K562 (cell line): ENCODE results near the gene OR12D3. TPM values are rescaled to one million over a fixed set of nuclear protein-coding genes. Genes with fewer than 3 reads are reported as not detected.
A peak's percentile ranks its signal among the peaks of the same experiment; 100 is the strongest.

ENCODE experiments used
- ATAC-seq: fragments of 200-7000 bp; cut with Tn5 transposase; 3 replicates; pipeline ENCODE4 v1.9.1; 2020; ENCODE audit warnings: moderate library complexity
- BruUV-seq: library from RNA; stranded (reverse); fragments of 400-500 nt; replicated peaks from 2 replicates; lab custom pipeline; 2021; lab: Mats Ljungman, UMichigan
- CTCF ChIA-PET: fragments of 300-600 bp; formaldehyde crosslinking; extraction: SDS; loops from one replicate; lab custom pipeline; 2021; ENCODE audit warnings: low intra/inter-chr PET ratio; lab: Yijun Ruan, JAX
- POLR2A ChIA-PET: fragments of 300-600, 350-650 bp; sonication (Branson Sonifier 250); formaldehyde crosslinking; extraction: SDS; loops from one replicate; lab custom pipeline; 2021; ENCODE audit warnings: antibody characterized with exemption, inconsistent platforms; lab: Yijun Ruan, JAX
- DNase-seq, 4 experiments: peaks; one replicate each; pipeline versions ENCODE4 v3.0.0 to v3.0.0-alpha.2; 2011 to 2018; ENCODE audit warnings: low spot score in 3 of 4, mixed read lengths in 3 of 4; ENCODE audit errors: extremely low read depth in 1 of 4
- FAIRE-seq: peaks from 2 replicates; lab custom pipeline; 2011; peaks lifted over from hg19 to GRCh38; lab: Jason Lieb, UNC
- H2AFZ ChIP-seq: 2 replicates; pipeline ENCODE4 v1.6.0; 2011; ENCODE audit warnings: low read depth, low read length, control low read depth, inconsistent platforms
- H3K27ac ChIP-seq: fragments of 200-600 bp; 3 replicates; pipeline ENCODE4 v1.8.0; 2011; ENCODE audit warnings: low read depth, mild to moderate bottlenecking, control low read depth, inconsistent platforms, low read length, moderate library complexity, mixed read lengths; ENCODE audit errors: extremely low read depth
- H3K27me3 ChIP-seq, 2 experiments: fragments of 300-600 bp in 1 of 2; 2 replicates in 1 of 2; 3 replicates in 1 of 2; pipeline versions ENCODE4 v1.6.0 to v1.8.0; 2011; ENCODE audit warnings: inconsistent platforms in 2 of 2, low read length in 2 of 2, mild to moderate bottlenecking in 1 of 2, mixed read lengths in 1 of 2, moderate library complexity in 1 of 2; ENCODE audit not compliant: control insufficient read depth in 2 of 2, insufficient read depth in 2 of 2
- H3K36me3 ChIP-seq: fragments of 300-600 bp; 3 replicates; pipeline ENCODE4 v1.8.0; 2011; ENCODE audit warnings: mild to moderate bottlenecking, low read length, inconsistent platforms; ENCODE audit not compliant: control insufficient read depth, insufficient read depth
- H3K4me1 ChIP-seq, 2 experiments: fragments of 200-600 bp in 1 of 2; replicated peaks in 1 of 2; 2 replicates in 1 of 2; 3 replicates in 1 of 2; pipeline versions ENCODE4 v1.5.1 to v1.8.0; 2011; ENCODE audit warnings: inconsistent platforms in 2 of 2, low read length in 2 of 2, mild to moderate bottlenecking in 1 of 2, mixed read lengths in 1 of 2, moderate library complexity in 1 of 2; ENCODE audit not compliant: control insufficient read depth in 2 of 2, insufficient read depth in 2 of 2
- H3K4me2 ChIP-seq: 2 replicates; pipeline ENCODE4 v1.6.1; 2011; ENCODE audit warnings: low read length, control low read depth, inconsistent platforms, mixed read lengths; ENCODE audit not compliant: insufficient read depth
- H3K4me3 ChIP-seq: fragments of 200-600 bp; sonication (generic), shearing (Covaris generic); 2 replicates; pipeline ENCODE4 v1.5.1; 2016; ENCODE audit warnings: control low read depth, inconsistent platforms
- H3K79me2 ChIP-seq: fragments of 200-600 bp; 3 replicates; pipeline ENCODE4 v1.8.0; 2011; ENCODE audit warnings: low read length, inconsistent platforms; ENCODE audit not compliant: control insufficient read depth, insufficient read depth
- H3K9ac ChIP-seq, 2 experiments: 2 replicates each; pipeline versions ENCODE4 v1.6.0 to v1.6.1; 2011; ENCODE audit warnings: low read depth in 2 of 2, low read length in 2 of 2, control low read depth in 1 of 2, inconsistent platforms in 1 of 2, mild to moderate bottlenecking in 1 of 2, mixed read lengths in 1 of 2; ENCODE audit not compliant: insufficient read depth in 1 of 2
- H3K9me1 ChIP-seq: one replicate; pipeline ENCODE4 v1.6.0; 2011; ENCODE audit warnings: inconsistent platforms, mild to moderate bottlenecking, low read length, moderate library complexity; ENCODE audit not compliant: control insufficient read depth, insufficient read depth
- H3K9me3 ChIP-seq: replicated peaks from 2 replicates; pipeline ENCODE4 v1.5.1; 2011; ENCODE audit warnings: low read depth, low read length, inconsistent platforms; ENCODE audit not compliant: control insufficient read depth, insufficient read depth
- H4K20me1 ChIP-seq: replicated peaks from 2 replicates; pipeline ENCODE4 v1.6.1; 2011; ENCODE audit warnings: low read length, inconsistent platforms, mixed read lengths; ENCODE audit not compliant: control insufficient read depth, insufficient read depth
- ARID3A ChIP-seq: IDR thresholded peaks from 2 replicates; pipeline ENCODE4 v1.6.1; 2012; ENCODE audit warnings: low read depth, low read length, improper control_type of control experiment, borderline replicate concordance
- CTCF ChIP-seq, 3 experiments: IDR thresholded peaks in 2 of 3; conservative IDR thresholded peaks in 1 of 3; 2 replicates each; pipeline ENCODE4 v1.5.1; 2011 to 2012; ENCODE audit warnings: low read length in 3 of 3, mild to moderate bottlenecking in 3 of 3, control low read depth in 2 of 3, improper control_type of control experiment in 1 of 3, inconsistent platforms in 1 of 3, low read depth in 1 of 3, mixed read lengths in 1 of 3, moderate library complexity in 1 of 3; ENCODE audit not compliant: insufficient read depth in 2 of 3
- GATAD2B ChIP-seq: fragments of 450-650 bp; IDR thresholded peaks from 2 replicates; pipeline ENCODE4 v1.6.1; 2017; ENCODE audit warnings: mild to moderate bottlenecking, borderline replicate concordance
- MECOM ChIP-seq: fragments of 250-450 bp; sonication (Bioruptor Pico); IDR thresholded peaks from 2 replicates; pipeline ENCODE4 v1.8.0; 2022; ENCODE audit warnings: inconsistent platforms
- PHB2 ChIP-seq: fragments of 450-650 bp; IDR thresholded peaks from 2 replicates; pipeline ENCODE4 v1.6.1; 2017; ENCODE audit warnings: low read depth
- RAD21 ChIP-seq, 2 experiments: fragments of 250-450 bp in 1 of 2; fragments of 450-650 bp in 1 of 2; sonication (Bioruptor Pico) in 1 of 2; formaldehyde crosslinking in 1 of 2; IDR thresholded peaks in 1 of 2; conservative IDR thresholded peaks in 1 of 2; 2 replicates each; pipeline versions ENCODE4 v1.4.0 to v1.8.0; 2020 to 2022; ENCODE audit warnings: mild to moderate bottlenecking in 2 of 2, moderate library complexity in 1 of 2
- SMARCA4 ChIP-seq: fragments of 450-650 bp; IDR thresholded peaks from 2 replicates; pipeline ENCODE4 v1.6.1; 2016
- in situ Hi-C: fragments of 300-500 bp; cut with MboI; formaldehyde crosslinking; loops from 4 replicates; pipeline ENCODE4 v1.15.0; 2018; ENCODE audit warnings: inconsistent platforms, mixed read lengths
- intact Hi-C: fragments of 100-400 bp; cut with micrococcal nuclease; formaldehyde crosslinking; loops from 2 replicates; pipeline ENCODE4 v1.14.2; 2022
- polyA plus RNA-seq, 8 experiments: library from polyadenylated mRNA; depleted of rRNA in 4 of 8; stranded (reverse) in 5 of 8; unstranded in 3 of 8; fragments of >200 nt; fragmentation: Nextera tagmentation in 2 of 8; fragmentation: Illumina TruSeq in 1 of 8; extraction: Ambion mirVana in 2 of 8; extraction: Trizol in 1 of 8; gene quantifications; 2 replicates each; pipeline versions ENCODE4 v1.2.1 to v1.2.3, GENCODE V29; 2011 to 2014; ENCODE audit warnings: inconsistent platforms in 1 of 8, missing spikeins in 1 of 8
- total RNA-seq, 7 experiments: library from RNA; depleted of rRNA in 6 of 7; stranded (reverse); fragments of >200 nt in 6 of 7; fragmentation: Illumina TruSeq in 2 of 7; extraction: Trizol in 2 of 7; gene quantifications; 2 replicates each; pipeline versions ENCODE4 v1.2.1 to v1.2.3, GENCODE V29; 2011 to 2021; ENCODE audit warnings: low replicate concordance in 1 of 7

The OR12D3 gene
- total and polyA plus RNA-seq, 9 of the 15 experiments (the other 6 are each of a cell fraction or from before 2014, with no cell fraction given): not detected

DNA sequence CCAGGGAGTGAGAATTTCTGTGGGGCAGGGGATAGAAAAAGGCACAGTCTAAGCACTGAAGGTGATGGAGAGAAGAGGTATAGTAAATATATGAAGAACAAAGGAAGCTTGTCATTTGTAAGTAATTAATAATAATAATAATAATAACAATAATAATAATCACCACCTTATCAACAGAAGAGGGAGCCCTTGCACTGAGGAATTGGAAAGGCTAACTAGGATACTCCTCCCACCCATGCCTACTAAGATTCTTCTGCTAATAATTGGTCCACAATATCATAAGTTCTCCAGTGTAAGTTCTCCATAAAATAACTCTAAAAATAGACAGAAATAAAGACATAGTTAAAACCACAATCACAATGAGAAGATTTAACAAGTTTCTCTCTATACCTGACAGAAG, 912 bp upstream of the OR12D3 start:
- no peaks in the 10 kb centered on the region for H3K4me1 ChIP-seq
- H3K79me2 ChIP-seq: no peaks in the 10 kb centered on the region
- no peak overlapping the region for H2AFZ ChIP-seq
- POLR2A ChIA-PET: no interaction called here
- DNase-seq (peak in 1 of 4 experiments; percentile 5), ATAC-seq (no peak), FAIRE-seq (no peak)
- H3K36me3 ChIP-seq: no peaks in the 10 kb centered on the region
- no peak overlapping the region for H3K9ac ChIP-seq
- TF ChIP-seq RAD21 (CRISPR knock-in tag; conservative IDR thresholded peaks at IDR 0.05 in 1 of 2, IDR thresholded peaks at IDR 0.05 in 1 of 2) (peak; percentile 32 to 52), MECOM (CRISPR knock-in tag) (no peak), PHB2 (no peak), CTCF (IDR thresholded peaks at IDR 0.05 in 2 of 3, conservative IDR thresholded peaks at IDR 0.05 in 1 of 3; ENCODE audit: insufficient read depth in 2 of 3, low read depth in 1 of 3, low read length in 3 of 3) (peak in 2 of 3 experiments; percentile 12 to 24; a peak in 2 of 6 replicates), SMARCA4 (no peak), ARID3A (no peak), GATAD2B (no peak)
- CTCF ChIA-PET: no interaction called here
- H3K27ac ChIP-seq: no peak overlapping the region
- H4K20me1 ChIP-seq: no peaks in the 10 kb centered on the region
- H3K4me3 ChIP-seq: no peak overlapping the region
- peaks cover 2 to 6% of the 10 kb centered on the region in 2 experiments; a peak in 1 of 5 replicates for H3K27me3 ChIP-seq
- H3K9me3 ChIP-seq: no peaks in the 10 kb centered on the region
- no peaks in the 10 kb centered on the region for H3K9me1 ChIP-seq
- H3K4me2 ChIP-seq: no peak overlapping the region
- in situ Hi-C loops (no loop called here), intact Hi-C loops (loop anchor here (1.0 kb wide), 1 partner anchor 213 kb away; no protein-coding TSS in a partner anchor)
- BruUV-seq: no TSS peak
